Colonic mucosa (tissue), 4 donors: ENCODE data around the gene CARTPT. TPM values are rescaled to one million over a fixed set of nuclear protein-coding genes. Genes with fewer than 3 reads are reported as not detected.

Experiments
- DNase-seq: peaks from one replicate; pipeline ENCODE4 v3.0.0-alpha.2; 2020
- H3K27ac ChIP-seq: fragments of 200-600 bp; one replicate; pipeline ENCODE4 v1.8.0; 2021
- H3K27me3 ChIP-seq: fragments of 200-600 bp; one replicate; pipeline ENCODE4 v1.8.0; 2021
- H3K36me3 ChIP-seq: fragments of 200-600 bp; one replicate; pipeline ENCODE4 v1.8.0; 2021
- H3K4me1 ChIP-seq: fragments of 200-600 bp; one replicate; pipeline ENCODE4 v1.8.0; 2021; ENCODE audit warnings: mild to moderate bottlenecking
- H3K4me3 ChIP-seq: fragments of 200-600 bp; one replicate; pipeline ENCODE4 v1.8.0; 2021
- H3K9ac ChIP-seq, 2 donors: one replicate each; pipeline ENCODE4 v1.7.0; 2013; ENCODE audit warnings: control low read depth in 2 of 2, low read depth in 2 of 2, low read length in 2 of 2
- H3K9me3 ChIP-seq: fragments of 200-600 bp; one replicate; pipeline ENCODE4 v1.8.0; 2021
- intact Hi-C: fragments of 100-400 bp; cut with DNase I; formaldehyde crosslinking; loops from one replicate; pipeline ENCODE4 v1.14.1; 2022
- total RNA-seq, 2 donors: library from RNA; stranded (reverse); fragmentation: NEBNext Ultra II Directional in 1 of 2; extraction: Animal tissue kit (Norgen Biotek cat#: 25700) in 1 of 2; gene quantifications; one replicate each; pipeline ENCODE4 v1.2.1, GENCODE V29; 2021
- TF ChIP-seq, protein P1 (sequence below): fragments of 200-600 bp; IDR thresholded peaks from one replicate; pipeline ENCODE4 v1.8.0; 2022; ENCODE audit warnings: antibody characterized with exemption, mild to moderate bottlenecking
- donor health status: healthy.
- donor health status: DM: no; HTN: no; CAD: no.
- donor health status: DM: no; HTN: no; CAD: no.

CARTPT gene
- total RNA-seq, 2 donors from 2014 or later, result 0.67 to 2.4 TPM

DNA sequence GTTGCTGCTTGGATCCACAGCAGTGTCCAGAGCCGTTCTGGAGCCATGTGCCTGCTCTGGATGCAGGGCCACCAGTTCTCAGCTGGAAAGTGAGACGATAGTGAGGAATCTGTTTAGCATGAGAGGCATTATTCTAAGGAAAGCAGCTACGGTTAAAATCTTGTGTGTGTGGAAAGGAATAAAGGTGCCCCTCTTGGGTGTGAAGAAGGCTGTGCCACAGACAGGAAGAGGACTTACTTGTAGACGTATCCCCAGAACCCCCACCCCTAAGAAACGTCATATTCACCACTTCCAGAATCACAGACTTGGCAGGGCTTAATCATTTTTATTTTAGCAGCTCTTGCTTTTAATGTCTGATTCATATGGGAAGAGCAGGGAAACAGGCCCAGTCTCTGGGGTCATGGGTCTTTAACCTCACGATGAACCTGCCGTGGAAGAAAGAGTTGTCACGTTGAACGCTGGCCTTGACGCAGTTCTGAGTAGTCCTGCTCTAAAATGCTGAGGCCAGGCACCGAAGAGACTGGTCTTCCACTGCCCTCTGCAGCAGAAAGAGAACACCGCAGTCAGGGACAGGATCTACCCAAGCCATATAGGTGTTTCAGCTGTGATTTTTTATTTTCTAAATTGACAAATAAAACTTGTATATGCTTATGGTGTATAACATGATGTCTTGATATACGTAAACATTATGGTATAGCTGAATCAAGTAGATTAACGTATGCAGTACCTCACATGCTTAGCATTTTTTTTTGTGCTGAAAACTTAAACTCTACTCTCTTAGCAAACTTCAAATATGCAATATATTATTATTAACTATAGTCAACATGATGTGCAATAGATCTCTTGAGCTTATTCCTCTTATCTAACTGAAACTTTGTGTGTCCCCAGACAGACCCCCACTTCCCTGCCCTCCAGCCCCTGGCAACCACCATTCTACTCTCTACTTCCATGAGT, 38.8 kb downstream of the CARTPT start:
- intact Hi-C loops, result loop anchor here (5.0 kb wide), 1 partner anchor 101 kb away; no protein-coding TSS in a partner anchor
- peak; percentile 55 for DNase-seq
- TF ChIP-seq, protein P1, sequence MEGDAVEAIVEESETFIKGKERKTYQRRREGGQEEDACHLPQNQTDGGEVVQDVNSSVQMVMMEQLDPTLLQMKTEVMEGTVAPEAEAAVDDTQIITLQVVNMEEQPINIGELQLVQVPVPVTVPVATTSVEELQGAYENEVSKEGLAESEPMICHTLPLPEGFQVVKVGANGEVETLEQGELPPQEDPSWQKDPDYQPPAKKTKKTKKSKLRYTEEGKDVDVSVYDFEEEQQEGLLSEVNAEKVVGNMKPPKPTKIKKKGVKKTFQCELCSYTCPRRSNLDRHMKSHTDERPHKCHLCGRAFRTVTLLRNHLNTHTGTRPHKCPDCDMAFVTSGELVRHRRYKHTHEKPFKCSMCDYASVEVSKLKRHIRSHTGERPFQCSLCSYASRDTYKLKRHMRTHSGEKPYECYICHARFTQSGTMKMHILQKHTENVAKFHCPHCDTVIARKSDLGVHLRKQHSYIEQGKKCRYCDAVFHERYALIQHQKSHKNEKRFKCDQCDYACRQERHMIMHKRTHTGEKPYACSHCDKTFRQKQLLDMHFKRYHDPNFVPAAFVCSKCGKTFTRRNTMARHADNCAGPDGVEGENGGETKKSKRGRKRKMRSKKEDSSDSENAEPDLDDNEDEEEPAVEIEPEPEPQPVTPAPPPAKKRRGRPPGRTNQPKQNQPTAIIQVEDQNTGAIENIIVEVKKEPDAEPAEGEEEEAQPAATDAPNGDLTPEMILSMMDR, result peak; percentile 70
- no peak overlapping the region for H3K27ac ChIP-seq
- H3K4me3 ChIP-seq, result no peak overlapping the region
- peak overlapping the region; percentile 26 to 43 for H3K9ac ChIP-seq
- H3K27me3 ChIP-seq, result no peaks in the 10 kb centered on the region
- no peaks in the 10 kb centered on the region for H3K9me3 ChIP-seq
- H3K4me1 ChIP-seq, result no peaks in the 10 kb centered on the region
- H3K36me3 ChIP-seq, result no peaks in the 10 kb centered on the region

DNA sequence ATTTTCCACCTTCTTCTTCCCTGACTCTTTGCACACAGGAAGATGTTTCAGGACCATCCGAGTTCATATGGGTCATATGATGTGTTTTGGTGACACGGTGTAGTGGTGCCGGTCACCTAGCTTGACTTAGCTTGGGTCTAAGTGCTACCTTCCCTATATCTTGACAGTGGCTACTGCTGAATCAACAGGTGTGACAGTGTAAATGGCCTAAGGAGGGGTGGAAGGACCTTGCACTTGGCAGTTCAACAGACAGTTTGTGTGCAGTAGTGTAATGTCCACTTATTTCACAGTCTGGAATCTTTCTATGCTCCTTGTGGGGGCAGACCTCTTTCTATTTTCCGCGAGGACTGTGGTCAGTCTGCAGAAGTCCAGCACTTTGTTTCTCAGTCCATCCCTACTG, 43.8 kb downstream of the CARTPT start:
- no peak for DNase-seq
- Histone ChIP-seq H3K9ac (no peak overlapping the region), H3K4me1 (no peaks in the 10 kb centered on the region), H3K27ac (no peak overlapping the region), H3K27me3 (no peaks in the 10 kb centered on the region), H3K36me3 (no peaks in the 10 kb centered on the region), H3K4me3 (no peak overlapping the region), H3K9me3 (no peaks in the 10 kb centered on the region)
- TF ChIP-seq, protein P1, result no peak
- intact Hi-C loops, result no loop called here

DNA sequence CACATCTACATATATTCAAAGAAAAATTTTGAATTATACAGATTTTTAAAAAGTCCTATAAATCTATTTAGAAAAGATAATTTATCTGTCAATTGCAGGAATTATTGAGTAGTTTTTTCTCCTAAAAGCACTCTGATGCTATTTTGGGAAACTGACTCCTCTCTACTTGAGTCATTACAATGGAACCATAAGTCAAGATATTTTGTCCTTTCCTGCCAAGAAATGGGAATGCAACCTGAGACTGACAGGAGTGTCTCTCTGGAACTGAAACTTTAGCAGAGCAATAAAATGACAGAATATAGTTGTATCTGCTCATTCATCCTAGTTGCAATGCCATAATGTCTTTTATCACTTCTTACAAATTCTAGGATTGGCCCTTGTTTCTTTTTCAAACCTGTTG, 48.6 kb downstream of the CARTPT start:
- TF ChIP-seq, protein P1, result no peak
- Histone ChIP-seq H3K4me3 (no peak overlapping the region), H3K36me3 (no peaks in the 10 kb centered on the region), H3K4me1 (no peaks in the 10 kb centered on the region), H3K27me3 (no peaks in the 10 kb centered on the region), H3K27ac (no peak overlapping the region), H3K9me3 (no peaks in the 10 kb centered on the region), H3K9ac (no peak overlapping the region)
- intact Hi-C loops, result no loop called here
- DNase-seq, result no peak

DNA sequence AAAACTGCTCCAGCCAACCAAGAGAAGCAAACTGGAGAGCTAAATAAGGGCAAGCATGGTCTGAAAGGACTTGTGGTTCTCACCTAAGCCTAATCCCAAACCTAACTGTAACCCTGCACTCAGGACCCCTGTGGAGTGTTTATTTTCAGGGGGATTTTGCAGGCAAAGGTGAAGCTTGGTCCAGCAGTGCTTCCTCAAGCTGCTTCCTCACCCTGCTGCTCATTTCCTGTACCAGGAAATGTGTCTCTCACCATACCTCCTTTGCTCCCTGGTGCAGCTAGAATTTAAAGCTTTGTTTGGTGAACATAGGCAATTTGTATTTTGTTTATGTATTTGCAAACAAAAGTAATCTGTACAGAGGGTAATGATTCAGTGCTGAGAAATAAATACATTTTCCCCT, 50.2 kb downstream of the CARTPT start:
- no peak overlapping the region for H3K9ac ChIP-seq
- no peaks in the 10 kb centered on the region for H3K9me3 ChIP-seq
- TF ChIP-seq, protein P1, result no peak
- no peaks in the 10 kb centered on the region for H3K36me3 ChIP-seq
- intact Hi-C loops, result no loop called here
- no peak overlapping the region for H3K4me3 ChIP-seq
- no peaks in the 10 kb centered on the region for H3K4me1 ChIP-seq
- H3K27me3 ChIP-seq, result no peaks in the 10 kb centered on the region
- no peak for DNase-seq
- no peak overlapping the region for H3K27ac ChIP-seq

DNA sequence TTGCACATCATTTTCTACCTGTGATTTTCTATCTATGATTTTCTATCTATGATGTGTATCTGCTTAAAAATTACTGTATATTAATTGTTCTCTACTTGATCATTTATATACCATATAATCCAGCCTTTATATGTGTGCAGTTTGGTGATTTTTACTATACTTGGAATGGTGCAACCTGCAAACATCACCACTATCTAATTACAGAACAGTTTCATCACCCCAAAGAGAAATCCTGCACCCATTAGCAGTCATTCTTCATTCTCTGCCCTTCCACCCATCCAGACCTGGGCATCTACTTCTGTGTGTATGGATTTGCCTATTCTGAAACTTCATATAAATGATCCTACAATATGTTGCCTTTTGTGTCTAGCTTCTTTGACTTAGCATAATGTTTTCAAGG, 51.3 kb downstream of the CARTPT start:
- DNase-seq, result no peak
- H3K36me3 ChIP-seq, result no peaks in the 10 kb centered on the region
- intact Hi-C loops, result no loop called here
- no peaks in the 10 kb centered on the region for H3K27me3 ChIP-seq
- H3K9ac ChIP-seq, result no peak overlapping the region
- H3K9me3 ChIP-seq, result no peaks in the 10 kb centered on the region
- no peak overlapping the region for H3K27ac ChIP-seq
- no peaks in the 10 kb centered on the region for H3K4me1 ChIP-seq
- no peak overlapping the region for H3K4me3 ChIP-seq
- TF ChIP-seq, protein P1, result no peak

Other genes with a start within 250 kb of the CARTPT start
- gene MCCC2, start 131.9 kb upstream of the CARTPT start, total RNA-seq, result 10 to 100 TPM; 56.8 to 68.7 TPM